GM21381 (cell line): ENCODE data around the gene KNOP1.
"Not testable (repeated sequence)": the region's sequence is repeated elsewhere in the genome, so short reads cannot be mapped to it uniquely, and the experiment has no call there.

ENCODE experiments used
- ATAC-seq: cut with Tn5 transposase; IDR thresholded peaks from one replicate; pipeline ENCODE4 v1.9.1; 2021; ENCODE audit warnings: mild to moderate bottlenecking, moderate library complexity; ENCODE audit not compliant: unreplicated experiment

KNOP1 gene

GRCh38 chr16:19688396-19689024 is 29.5 kb downstream of the KNOP1 start:
- ATAC-seq = no peak

- ATAC-seq = no peak
Measured at GRCh38 chr16:19687279-19687678, 30.7 kb downstream of the KNOP1 start.

GRCh38 chr16:19685176-19685575 is 32.9 kb downstream of the KNOP1 start:
- no peak for ATAC-seq

GRCh38 chr16:19683453-19684236 is 34.4 kb downstream of the KNOP1 start:
- ATAC-seq = no peak

DNA sequence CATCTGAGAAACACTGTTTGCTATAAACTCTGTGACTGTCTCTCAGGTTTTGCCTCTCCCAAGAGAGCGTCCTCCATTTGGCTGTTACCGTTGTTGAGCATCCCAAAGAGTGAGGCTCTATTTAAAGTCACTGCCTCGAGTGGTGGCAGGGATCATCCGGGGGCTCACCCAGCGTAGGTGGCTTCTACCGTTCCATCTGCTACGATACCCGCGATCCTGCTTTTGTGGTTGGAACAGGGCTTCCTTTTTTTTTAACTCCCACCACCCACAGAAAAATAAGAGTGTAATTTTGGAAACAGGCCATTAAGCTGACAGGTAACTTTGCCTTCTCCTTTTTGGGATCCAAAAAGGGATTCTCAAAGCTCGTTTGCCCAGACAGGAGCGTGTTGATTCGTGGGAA is 36.4 kb downstream of the KNOP1 start:
- ATAC-seq = no peak

DNA sequence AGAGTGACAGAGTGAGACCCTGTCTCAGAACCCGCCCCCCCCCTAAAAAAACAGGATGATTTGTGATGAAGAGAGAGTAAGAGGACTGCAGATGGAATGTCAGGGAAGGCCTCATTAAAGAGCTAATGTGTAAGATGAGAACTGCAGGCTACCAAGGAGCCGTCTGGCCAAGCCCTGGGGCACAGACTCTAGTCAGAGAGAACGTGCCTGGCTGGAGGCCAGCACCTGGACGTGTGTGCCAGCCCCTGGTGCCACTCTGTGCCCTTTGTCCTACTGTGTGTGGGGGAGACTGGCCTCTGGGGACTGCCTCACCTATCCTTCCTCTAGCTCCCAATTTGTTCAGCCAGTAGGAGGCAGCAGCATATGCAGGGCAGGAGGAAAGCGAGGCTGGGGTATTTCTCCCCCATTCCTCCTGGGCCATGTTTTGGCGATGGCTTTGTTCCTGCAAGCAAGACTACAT is 37.1 kb downstream of the KNOP1 start:
- ATAC-seq = no peak

- ATAC-seq = not testable (repeated sequence)
Measured at GRCh38 chr16:19679281-19679680, 38.7 kb downstream of the KNOP1 start.

- no peak for ATAC-seq
Measured at GRCh38 chr16:19678804-19679203, 39.2 kb downstream of the KNOP1 start.

DNA sequence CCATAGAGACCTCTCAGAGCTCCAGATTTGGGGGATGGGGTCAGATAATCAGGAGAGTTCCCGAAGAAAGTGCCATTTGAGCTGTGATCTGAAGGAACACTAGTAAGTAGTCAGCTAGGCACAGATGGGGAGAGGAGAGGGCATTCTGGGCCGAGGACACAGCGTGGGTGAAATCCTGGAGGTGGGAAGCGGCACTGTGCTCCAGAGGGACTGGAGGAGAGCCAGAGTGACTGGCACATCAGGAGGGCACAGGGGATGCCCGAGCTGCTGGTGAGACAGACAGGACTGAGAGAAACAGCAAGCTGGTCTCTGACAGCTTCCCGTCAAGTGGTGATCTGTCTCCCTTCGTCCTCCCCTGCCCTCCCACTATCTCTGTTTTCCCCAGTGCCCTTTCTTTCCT is 40.6 kb downstream of the KNOP1 start:
- no peak for ATAC-seq

DNA sequence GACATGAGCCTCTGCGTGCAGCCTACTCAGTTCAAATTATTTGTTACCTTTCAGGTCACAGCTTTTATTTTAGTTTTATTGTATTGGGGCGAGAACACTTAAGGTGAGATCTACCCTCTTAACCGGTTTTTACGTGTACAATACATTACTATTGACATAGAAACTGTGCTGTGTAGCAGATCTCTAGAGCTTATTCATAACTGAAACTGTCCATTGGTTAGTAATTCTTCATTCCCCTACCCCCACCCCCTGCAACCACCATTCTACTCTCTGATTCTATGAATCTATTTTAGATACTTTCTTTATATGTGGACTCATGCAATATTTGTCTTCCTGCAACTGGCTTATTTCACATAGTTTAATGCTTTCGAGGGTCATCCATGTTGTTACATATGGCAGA is 43.5 kb downstream of the KNOP1 start:
- ATAC-seq = no peak

- no peak for ATAC-seq
Measured at GRCh38 chr16:19672378-19672777, 45.6 kb downstream of the KNOP1 start.

GRCh38 chr16:19666477-19666876 is 51.5 kb downstream of the KNOP1 start:
- ATAC-seq = no peak

DNA sequence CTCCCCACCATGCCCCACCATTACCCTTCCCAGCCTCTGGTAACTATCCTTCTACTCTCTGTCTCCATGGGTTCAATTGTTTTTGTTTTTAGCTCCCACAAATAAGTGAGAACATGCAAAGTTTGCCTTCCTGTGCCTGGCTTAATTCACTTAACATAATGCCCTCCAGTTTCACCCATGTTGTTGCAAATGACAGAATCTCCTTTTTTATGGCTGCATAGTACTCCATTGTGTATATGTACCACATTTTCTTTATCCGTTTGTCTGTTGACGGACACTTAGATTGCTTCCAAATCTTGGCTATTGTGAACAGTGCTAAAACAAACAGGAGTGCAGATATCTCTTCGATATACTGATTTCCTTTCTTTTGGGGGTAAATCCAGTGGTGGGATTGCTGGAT is 52.7 kb downstream of the KNOP1 start:
- ATAC-seq = not testable (repeated sequence)

- ATAC-seq = no peak
Measured at GRCh38 chr16:19664166-19664565, 53.9 kb downstream of the KNOP1 start.

GRCh38 chr16:19662351-19662750 is 55.7 kb downstream of the KNOP1 start:
- ATAC-seq = no peak

DNA sequence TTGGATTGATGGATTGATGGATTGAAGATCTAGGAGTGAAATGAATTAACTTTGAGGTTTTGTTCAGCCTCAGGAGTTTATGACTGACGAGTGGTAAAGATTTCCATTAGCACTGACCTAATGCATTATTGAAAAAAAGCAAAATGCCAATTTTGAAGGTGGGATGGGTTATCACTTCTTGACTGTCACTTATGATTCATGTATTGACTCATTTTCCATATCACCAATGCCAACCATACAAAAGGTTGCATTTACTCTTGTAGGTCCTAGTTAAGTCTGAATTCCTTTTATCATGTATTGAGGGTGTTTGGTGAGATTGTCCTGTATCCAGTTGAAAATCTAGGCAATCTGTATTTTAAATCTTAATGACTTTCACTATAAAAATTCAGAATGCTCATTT is 57.6 kb downstream of the KNOP1 start:
- ATAC-seq = no peak

DNA sequence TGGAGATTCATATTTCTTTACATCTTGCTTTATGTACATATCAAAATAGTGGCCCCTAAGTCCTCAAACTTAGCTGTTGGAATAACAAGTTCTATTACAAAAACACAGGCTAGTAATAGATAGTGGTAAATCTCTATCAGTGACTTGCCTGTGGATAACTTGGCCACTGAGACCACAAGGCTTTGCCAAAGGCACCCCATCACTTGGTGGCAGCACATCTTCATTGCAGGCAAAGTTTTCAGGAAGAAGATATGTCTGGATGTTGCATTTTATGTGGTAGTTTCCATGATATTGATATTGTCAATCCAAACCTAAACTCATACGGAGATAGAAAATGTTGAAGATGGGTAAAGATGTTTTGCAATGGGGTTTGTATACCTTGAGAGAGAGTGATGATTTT is 58.5 kb downstream of the KNOP1 start:
- no peak for ATAC-seq

DNA sequence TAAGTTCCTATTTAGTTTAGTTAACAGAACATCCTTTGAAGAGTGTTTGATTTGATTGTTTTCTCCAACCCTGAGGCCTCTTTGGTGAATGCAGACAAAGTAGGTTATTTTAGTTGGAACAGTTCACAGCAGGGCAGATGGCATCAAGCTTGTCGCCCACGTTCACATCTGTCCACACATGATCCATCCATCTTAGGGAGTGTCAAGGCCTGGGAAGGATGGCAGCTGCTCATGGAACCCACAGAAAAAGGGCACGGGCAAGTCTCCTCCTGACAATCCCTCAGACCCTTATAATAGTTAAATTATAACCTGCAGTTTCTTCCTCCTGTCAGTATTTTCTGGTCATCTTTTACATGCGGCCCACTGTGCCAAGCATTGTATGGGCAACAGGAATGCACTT is 60.2 kb downstream of the KNOP1 start:
- ATAC-seq = no peak

- no peak for ATAC-seq
Measured at GRCh38 chr16:19655242-19655777, 62.7 kb downstream of the KNOP1 start.

- no peak for ATAC-seq
Measured at GRCh38 chr16:19654147-19654546, 63.9 kb downstream of the KNOP1 start.
